ENCODE data around the gene COL27A1. TPM values are rescaled to one million over a fixed set of nuclear protein-coding genes. Genes with fewer than 3 reads are reported as not detected.

Gene COL27A1
- total RNA-seq, 1 donor from 2014 or later, result 1.3 TPM

- FAIRE-seq, result no peak
- TF ChIP-seq CTCF (IDR thresholded peaks at IDR 0.05; ENCODE audit: insufficient read depth, low read length, severe bottlenecking), result no peak
- peaks cover 3% of the 10 kb centered on the region for H3K36me3 ChIP-seq (ENCODE audit: control insufficient read depth, insufficient read depth, low read length)
Observed at GRCh38 chr9:114198249-114199040, 43.1 kb downstream of the COL27A1 start.

GRCh38 chr9:114200721-114201300, 45.5 kb downstream of the COL27A1 start:
- Histone ChIP-seq H3K4me3 (ENCODE audit: low read depth, low read length) (no peak overlapping the region), H3K36me3 (ENCODE audit: control insufficient read depth, insufficient read depth, low read length) (peaks cover 2% of the 10 kb centered on the region), H3K27me3 (ENCODE audit: control insufficient read depth, insufficient read depth, low read length) (no peaks in the 10 kb centered on the region)
- FAIRE-seq (no peak), DNase-seq (ENCODE audit: low read depth) (no peak)
- TF ChIP-seq CTCF (IDR thresholded peaks at IDR 0.05; ENCODE audit: insufficient read depth, low read length, severe bottlenecking), result no peak

More at GRCh38 chr9:114198249-114199040, 43.1 kb downstream of the COL27A1 start:
- no peaks in the 10 kb centered on the region for H3K27me3 ChIP-seq (ENCODE audit: control insufficient read depth, insufficient read depth, low read length)
- no peak for DNase-seq (ENCODE audit: low read depth)
- no peak overlapping the region for H3K4me3 ChIP-seq (ENCODE audit: low read depth, low read length)

- Histone ChIP-seq H3K27me3 (ENCODE audit: control insufficient read depth, insufficient read depth, low read length) (no peaks in the 10 kb centered on the region), H3K4me3 (ENCODE audit: low read depth, low read length) (no peak overlapping the region), H3K36me3 (ENCODE audit: control insufficient read depth, insufficient read depth, low read length) (peaks cover 5% of the 10 kb centered on the region)
- TF ChIP-seq CTCF (IDR thresholded peaks at IDR 0.05; ENCODE audit: insufficient read depth, low read length, severe bottlenecking), result no peak
- DNase-seq (ENCODE audit: low read depth) (no peak), FAIRE-seq (peak; percentile 92)
Observed at GRCh38 chr9:114202396-114202795, 47.1 kb downstream of the COL27A1 start.

- Histone ChIP-seq H3K36me3 (ENCODE audit: control insufficient read depth, insufficient read depth, low read length) (peaks cover 5% of the 10 kb centered on the region), H3K27me3 (ENCODE audit: control insufficient read depth, insufficient read depth, low read length) (no peaks in the 10 kb centered on the region), H3K4me3 (ENCODE audit: low read depth, low read length) (no peak overlapping the region)
- DNase-seq (ENCODE audit: low read depth), result peak; percentile 37
- FAIRE-seq, result no peak
- no peak for TF ChIP-seq CTCF (IDR thresholded peaks at IDR 0.05; ENCODE audit: insufficient read depth, low read length, severe bottlenecking)
Observed at GRCh38 chr9:114202849-114203248, 47.5 kb downstream of the COL27A1 start.

GRCh38 chr9:114203410-114204140, 48.2 kb downstream of the COL27A1 start:
- DNase-seq (ENCODE audit: low read depth), result no peak
- FAIRE-seq, result peak; percentile 60
- TF ChIP-seq CTCF (IDR thresholded peaks at IDR 0.05; ENCODE audit: insufficient read depth, low read length, severe bottlenecking), result no peak
- no peaks in the 10 kb centered on the region for H3K27me3 ChIP-seq (ENCODE audit: control insufficient read depth, insufficient read depth, low read length)
- H3K36me3 ChIP-seq (ENCODE audit: control insufficient read depth, insufficient read depth, low read length), result peaks cover 6% of the 10 kb centered on the region
- H3K4me3 ChIP-seq (ENCODE audit: low read depth, low read length), result no peak overlapping the region
